ENCODE data around the gene PTPRN2. TPM values are rescaled to one million over a fixed set of nuclear protein-coding genes. Genes with fewer than 3 reads are reported as not detected.

Gene PTPRN2
- total and polyA plus RNA-seq, 2 of the 13 experiments (the other 11 are each of a cell fraction or from before 2014, with no cell fraction given) = 2.5 to 24.2 TPM

GRCh38 chr7:157994319-157994718 is 593.3 kb downstream of the PTPRN2 start:
- POLR2A ChIA-PET = no interaction called here

More at GRCh38 chr7:157994319-157994718, 593.3 kb downstream of the PTPRN2 start:
- DNase-seq (ENCODE audit: low spot score) (no peak), ATAC-seq (no peak), FAIRE-seq (no peak)
- Histone ChIP-seq H3K4me2 (ENCODE audit: low read depth, low read length) (no peak overlapping the region), H3K9me3 (ENCODE audit: low read length) (no peaks in the 10 kb centered on the region), H3K4me3 (replicated peaks in 1 of 3; ENCODE audit: insufficient read depth in 1 of 3, low read depth in 2 of 3, low read length in 3 of 3) (no peak overlapping the region), H3K79me2 (ENCODE audit: insufficient read depth, low read length) (no peaks in the 10 kb centered on the region), H2AFZ (ENCODE audit: low read length) (no peak overlapping the region), H3K4me1 (ENCODE audit: insufficient read depth, low read length) (peaks cover 11% of the 10 kb centered on the region), H3K27me3 (ENCODE audit: control insufficient read depth in 1 of 2, insufficient read depth in 2 of 2, low read length in 2 of 2) (no peaks in the 10 kb centered on the region), H3K27ac (ENCODE audit: extremely low read length, insufficient read depth, low read length) (no peak overlapping the region), H3K36me3 (replicated peaks in 1 of 2; ENCODE audit: control insufficient read depth in 1 of 2, insufficient read depth in 2 of 2, low read length in 2 of 2) (no peaks in the 10 kb centered on the region), H3K9ac (ENCODE audit: insufficient read depth, low read depth, low read length) (no peak overlapping the region), H4K20me1 (ENCODE audit: insufficient read depth, low read length) (peaks cover 11% of the 10 kb centered on the region; the same call in 1 of the 2 replicates)
- CTCF ChIA-PET (ENCODE audit: low intra/inter-chr PET ratio, low total read pairs) = no interaction called here
- intact Hi-C loops (cut with micrococcal nuclease; ENCODE audit: unreplicated experiment) (no loop called here), in situ Hi-C loops (cut with HindIII; ENCODE audit: extremely low pct_ligation_motif_present, low pct_unique_long_range_greater_than_20kb) (no loop called here)
- BruUV-seq (replicated peaks) = no TSS peak
- WGBS (ENCODE audit: low lambda C conversion rate) = 86% methylated on average over 14 of the region's 14 CpGs
- TF ChIP-seq ZNF275 (CRISPR knock-in tag; IDR thresholded peaks at IDR 0.05; ENCODE audit: borderline replicate concordance) (no peak), NR3C1 (CRISPR knock-in tag; IDR thresholded peaks at IDR 0.05) (no peak), ZNF850 (CRISPR knock-in tag; conservative IDR thresholded peaks at IDR 0.05) (no peak), SMC3 (IDR thresholded peaks at IDR 0.05; ENCODE audit: low read length) (no peak), SNAPC5 (CRISPR knock-in tag; IDR thresholded peaks at IDR 0.05; ENCODE audit: borderline replicate concordance) (no peak), ZNF10 (CRISPR knock-in tag; IDR thresholded peaks at IDR 0.05; ENCODE audit: borderline replicate concordance, low read depth) (no peak), ZNF816 (CRISPR knock-in tag; IDR thresholded peaks at IDR 0.05; ENCODE audit: borderline replicate concordance) (no peak), NR2F6 (IDR thresholded peaks at IDR 0.05) (no peak), NR2F6 (CRISPR knock-in tag; IDR thresholded peaks at IDR 0.05) (no peak), ZNF343 (CRISPR knock-in tag; IDR thresholded peaks at IDR 0.05) (no peak), RARA (CRISPR knock-in tag; IDR thresholded peaks at IDR 0.05) (no peak), THYN1 (CRISPR knock-in tag; IDR thresholded peaks at IDR 0.05; ENCODE audit: borderline replicate concordance, low read depth) (no peak), SAP130 (CRISPR knock-in tag; IDR thresholded peaks at IDR 0.05; ENCODE audit: low read depth) (no peak), ZNF709 (CRISPR knock-in tag; IDR thresholded peaks at IDR 0.05) (no peak), ZNF251 (CRISPR knock-in tag; IDR thresholded peaks at IDR 0.05) (no peak), ZNF234 (CRISPR knock-in tag; conservative IDR thresholded peaks at IDR 0.05) (no peak)
